ENCODE results near the gene HECTD4.

GRCh38 chr12:112170376-112170775 is 211.9 kb downstream of the HECTD4 start:
- TF ChIP-seq CTCF (IDR thresholded peaks at IDR 0.05; ENCODE audit: low read length) (peak; percentile 66), EZH2 (IDR thresholded peaks at IDR 0.05; ENCODE audit: borderline replicate concordance, low read length) (no peak)
